Measurements from ENCODE around the gene PROSER3.

GRCh38 chr19:35731353-35731752, 26.6 kb upstream of the PROSER3 start:
- TF ChIP-seq POLR2A (IDR thresholded peaks at IDR 0.05) (no peak), CTCF (IDR thresholded peaks at IDR 0.05) (no peak), POLR2AphosphoS5 (IDR thresholded peaks at IDR 0.05) (no peak), EP300 (IDR thresholded peaks at IDR 0.05) (no peak)

All from suprapubic skin (tissue), 4 donors.